Smooth muscle cell (in vitro differentiated cells): ENCODE results near the gene MOV10. TPM values are rescaled to one million over a fixed set of nuclear protein-coding genes. Genes with fewer than 3 reads are reported as not detected.

Experiments used
- DNase-seq: peaks from one replicate; lab custom pipeline; 2025; ENCODE audit not compliant: unreplicated experiment; lab: John Stamatoyannopoulos, UW
- H2AFZ ChIP-seq: fragments of 200-600 bp; sonication (generic); 2 replicates; pipeline ENCODE4 v1.6.0; 2016; ENCODE audit warnings: antibody characterized with exemption, low read depth, mild to moderate bottlenecking
- H3F3A ChIP-seq: fragments of 200-600 bp; sonication (generic); 2 replicates; pipeline ENCODE4 v1.6.0; 2017; ENCODE audit warnings: antibody characterized with exemption, low read depth
- H3K27ac ChIP-seq: fragments of 200-600 bp; sonication (generic); 2 replicates; pipeline ENCODE4 v1.5.1; 2016; ENCODE audit warnings: low read depth, mild to moderate bottlenecking
- H3K27me3 ChIP-seq: fragments of 200-600 bp; sonication (generic); 2 replicates; pipeline ENCODE4 v1.6.1; 2016; ENCODE audit warnings: low read depth, mild to moderate bottlenecking
- H3K36me3 ChIP-seq: fragments of 200-600 bp; sonication (generic); 2 replicates; pipeline ENCODE4 v1.5.1; 2016; ENCODE audit warnings: low read depth
- H3K4me1 ChIP-seq: fragments of 200-600 bp; sonication (generic); 2 replicates; pipeline ENCODE4 v1.5.1; 2016; ENCODE audit warnings: low read depth
- H3K4me2 ChIP-seq: fragments of 200-600 bp; sonication (generic); 2 replicates; pipeline ENCODE4 v1.6.0; 2016; ENCODE audit warnings: mild to moderate bottlenecking
- H3K4me3 ChIP-seq: fragments of 200-600 bp; sonication (generic); 2 replicates; pipeline ENCODE4 v1.5.1; 2016; ENCODE audit warnings: mild to moderate bottlenecking
- H3K79me2 ChIP-seq: fragments of 200-600 bp; sonication (generic); 2 replicates; pipeline ENCODE4 v1.6.0; 2016; ENCODE audit warnings: low read depth, mild to moderate bottlenecking
- H3K9ac ChIP-seq: fragments of 200-600 bp; sonication (generic); 2 replicates; pipeline ENCODE4 v1.6.0; 2016; ENCODE audit warnings: low read depth
- H3K9me3 ChIP-seq: fragments of 200-600 bp; sonication (generic); replicated peaks from 2 replicates; pipeline ENCODE4 v1.5.1; 2016; ENCODE audit warnings: low read depth
- H4K20me1 ChIP-seq: fragments of 200-600 bp; sonication (generic); 2 replicates; pipeline ENCODE4 v1.6.0; 2016; ENCODE audit warnings: low read depth
- WGBS: methylation state at CpG from one replicate; pipeline ENCODE4 v1.1.7; 2016; ENCODE audit warnings: low lambda C conversion rate; 5-methylcytosine and 5-hydroxymethylcytosine counted together
- polyA plus RNA-seq: library from polyadenylated mRNA; unstranded; fragments of >200 nt; fragmentation: Nextera tagmentation; extraction: Ambion mirVana; gene quantifications from 2 replicates; pipeline ENCODE4 v1.2.1, GENCODE V29; 2016
- total RNA-seq: library from RNA; depleted of rRNA; stranded (reverse); fragments of >200 nt; gene quantifications from 2 replicates; pipeline ENCODE4 v1.2.3, GENCODE V29; 2014
- TF ChIP-seq, protein P1 (sequence below): fragments of 200-600 bp; sonication (generic); IDR thresholded peaks from 2 replicates; pipeline ENCODE4 v1.5.1; 2017; ENCODE audit warnings: borderline replicate concordance, mild to moderate bottlenecking, antibody characterized with exemption; ENCODE audit not compliant: insufficient read depth, poor library complexity, severe bottlenecking

MOV10 gene
- total and polyA plus RNA-seq, 2 experiments from 2014 or later, result 36.9 to 56.8 TPM

DNA sequence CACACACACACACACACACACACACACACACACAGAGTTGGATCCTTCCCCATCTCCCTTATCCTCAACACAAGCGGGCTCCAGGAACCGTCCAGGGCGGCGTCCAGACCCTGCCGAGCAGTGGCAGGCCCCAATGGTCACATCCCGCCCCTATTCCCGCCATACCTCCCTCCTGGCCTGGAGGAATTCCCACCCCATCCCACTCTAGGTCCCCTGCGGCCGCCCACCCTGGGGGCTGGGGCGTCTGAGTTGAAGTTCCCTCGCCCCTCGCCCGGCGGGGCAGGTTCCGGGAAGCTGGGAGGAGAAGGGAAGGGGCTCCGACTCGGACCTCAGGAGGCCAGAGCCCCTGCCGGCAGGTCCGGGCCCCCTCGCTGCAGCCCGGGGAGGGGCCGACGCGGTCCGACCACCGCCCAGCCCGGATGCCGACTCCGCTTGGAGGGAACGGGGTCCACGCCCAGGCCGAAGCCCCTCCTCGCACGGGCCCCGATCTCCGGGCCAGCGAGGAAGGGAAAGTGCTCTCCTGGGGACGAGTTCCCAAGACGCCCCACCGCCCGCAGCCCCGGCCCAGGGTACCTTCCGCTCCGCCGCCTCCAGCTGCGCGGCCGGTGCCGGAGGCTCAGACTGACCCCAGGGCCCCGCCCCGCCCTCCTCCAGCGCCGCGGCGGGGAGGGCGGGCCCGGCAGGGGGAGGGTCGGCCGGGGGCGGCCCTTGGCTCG is 32.2 kb downstream of the MOV10 start, which contains the start of gene RHOC:
Gene RHOC, minus strand, starts transcription at position 623 of the 716 bp plus-strand sequence. CDS start 3,328 bp downstream, outside the sequence.
- no peaks in the 10 kb centered on the region for H3K9me3 ChIP-seq
- H3K4me1 ChIP-seq, result peaks cover 25% of the 10 kb centered on the region
- TF ChIP-seq, protein P1, sequence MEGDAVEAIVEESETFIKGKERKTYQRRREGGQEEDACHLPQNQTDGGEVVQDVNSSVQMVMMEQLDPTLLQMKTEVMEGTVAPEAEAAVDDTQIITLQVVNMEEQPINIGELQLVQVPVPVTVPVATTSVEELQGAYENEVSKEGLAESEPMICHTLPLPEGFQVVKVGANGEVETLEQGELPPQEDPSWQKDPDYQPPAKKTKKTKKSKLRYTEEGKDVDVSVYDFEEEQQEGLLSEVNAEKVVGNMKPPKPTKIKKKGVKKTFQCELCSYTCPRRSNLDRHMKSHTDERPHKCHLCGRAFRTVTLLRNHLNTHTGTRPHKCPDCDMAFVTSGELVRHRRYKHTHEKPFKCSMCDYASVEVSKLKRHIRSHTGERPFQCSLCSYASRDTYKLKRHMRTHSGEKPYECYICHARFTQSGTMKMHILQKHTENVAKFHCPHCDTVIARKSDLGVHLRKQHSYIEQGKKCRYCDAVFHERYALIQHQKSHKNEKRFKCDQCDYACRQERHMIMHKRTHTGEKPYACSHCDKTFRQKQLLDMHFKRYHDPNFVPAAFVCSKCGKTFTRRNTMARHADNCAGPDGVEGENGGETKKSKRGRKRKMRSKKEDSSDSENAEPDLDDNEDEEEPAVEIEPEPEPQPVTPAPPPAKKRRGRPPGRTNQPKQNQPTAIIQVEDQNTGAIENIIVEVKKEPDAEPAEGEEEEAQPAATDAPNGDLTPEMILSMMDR, result no peak
- H4K20me1 ChIP-seq, result peaks cover 21% of the 10 kb centered on the region
- H3K27ac ChIP-seq, result peak within 1 kb of the TSS; percentile 85
- H3K36me3 ChIP-seq, result no peaks in the 10 kb centered on the region
- peak within 1 kb of the TSS; percentile 98 for H3K4me3 ChIP-seq
- peak within 1 kb of the TSS; percentile 83 for H3K9ac ChIP-seq
- H3K79me2 ChIP-seq, result peaks cover 29% of the 10 kb centered on the region
- under 1% methylated on average over 21 of the region's 61 CpGs for WGBS
- H3K27me3 ChIP-seq, result no peaks in the 10 kb centered on the region
- no peak for DNase-seq
- peak within 1 kb of the TSS; percentile 98 for H3K4me2 ChIP-seq
- H3F3A ChIP-seq, result peaks cover 35% of the 10 kb centered on the region
- H2AFZ ChIP-seq, result peak within 1 kb of the TSS; percentile 47

DNA sequence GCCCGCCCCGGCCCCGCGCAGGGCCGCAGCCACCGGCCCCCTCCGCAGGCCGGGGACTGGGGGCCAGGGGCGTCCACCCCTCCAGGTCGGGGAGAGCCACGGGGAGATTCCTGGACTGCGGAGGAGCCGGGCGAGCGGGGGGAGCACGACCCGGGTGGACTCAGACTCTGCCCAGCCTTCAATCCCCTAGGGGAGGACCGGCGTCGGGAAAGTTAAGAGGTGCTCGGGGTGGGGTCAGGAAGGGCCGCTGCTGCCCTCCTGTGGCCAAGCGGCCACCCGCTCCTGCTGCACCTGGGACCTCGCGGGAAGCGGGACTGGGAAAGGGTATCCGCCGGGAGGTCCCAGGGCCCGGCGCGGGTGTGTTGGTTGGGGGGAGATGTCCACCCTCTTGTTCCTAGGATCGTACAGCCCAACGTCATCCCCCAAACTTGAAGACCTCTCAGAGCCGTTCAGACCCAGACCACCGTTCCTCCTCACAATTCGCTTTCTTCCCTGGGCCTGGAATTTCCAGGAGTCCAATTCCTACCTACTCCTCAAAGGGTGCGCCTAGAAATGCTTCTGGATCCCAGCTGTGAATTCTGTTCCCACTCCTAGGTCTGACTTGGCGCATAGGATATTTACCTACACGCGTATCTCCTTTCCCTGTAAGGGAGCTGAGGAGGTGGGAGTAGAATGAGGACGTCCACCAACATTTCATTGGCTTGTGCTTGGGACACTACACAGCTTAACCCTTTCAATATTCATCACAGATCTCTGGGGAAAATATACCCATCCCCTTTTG is 33.0 kb downstream of the MOV10 start:
- H3K27me3 ChIP-seq, result no peaks in the 10 kb centered on the region
- peaks cover 25% of the 10 kb centered on the region for H3K4me1 ChIP-seq
- TF ChIP-seq, protein P1, result peak; percentile 83
- H3K9ac ChIP-seq, result peak overlapping the region; percentile 34
- 13% methylated on average over 19 of the region's 42 CpGs for WGBS
- peaks cover 29% of the 10 kb centered on the region for H3K79me2 ChIP-seq
- peak overlapping the region; percentile 47 for H2AFZ ChIP-seq
- peaks cover 21% of the 10 kb centered on the region for H4K20me1 ChIP-seq
- no peaks in the 10 kb centered on the region for H3K36me3 ChIP-seq
- H3K4me2 ChIP-seq, result peak overlapping the region; percentile 98
- DNase-seq, result peak; percentile 54
- H3K27ac ChIP-seq, result no peak overlapping the region
- no peaks in the 10 kb centered on the region for H3K9me3 ChIP-seq
- peak overlapping the region; percentile 98 for H3K4me3 ChIP-seq
- H3F3A ChIP-seq, result peaks cover 28% of the 10 kb centered on the region

DNA sequence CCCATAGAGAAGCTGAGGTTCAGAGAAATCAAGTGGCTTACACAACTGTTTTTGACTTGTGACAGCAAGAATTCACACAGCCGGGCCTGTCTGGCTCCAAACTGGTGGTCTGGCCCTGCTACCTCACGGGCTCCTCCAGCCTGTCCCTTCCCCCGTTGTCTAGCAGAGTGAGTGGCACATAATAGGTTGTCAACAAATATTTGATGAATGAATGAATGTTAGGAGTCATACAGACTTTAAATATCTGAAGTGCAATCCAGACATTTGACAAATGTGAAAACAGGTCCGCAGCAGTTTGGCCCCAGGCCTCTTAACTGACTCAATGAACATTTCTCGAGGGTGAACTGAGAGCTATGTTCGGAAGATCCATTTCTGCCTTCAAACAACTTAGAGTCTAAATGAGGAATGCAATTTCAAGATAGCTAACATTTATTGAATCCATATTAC is 33.6 kb downstream of the MOV10 start:
- H3K9ac ChIP-seq, result no peak overlapping the region
- H3K4me2 ChIP-seq, result peak overlapping the region; percentile 98

More for the DNA sequence above, 33.6 kb downstream of the MOV10 start:
- peaks cover 22% of the 10 kb centered on the region for H3F3A ChIP-seq
- peaks cover 25% of the 10 kb centered on the region for H3K4me1 ChIP-seq
- TF ChIP-seq, protein P1, result no peak
- no peak for DNase-seq
- peaks cover 21% of the 10 kb centered on the region for H4K20me1 ChIP-seq
- 82% methylated on average over 6 of the region's 6 CpGs for WGBS
- no peak overlapping the region for H3K27ac ChIP-seq
- H3K9me3 ChIP-seq, result no peaks in the 10 kb centered on the region
- peaks cover 26% of the 10 kb centered on the region for H3K79me2 ChIP-seq
- H2AFZ ChIP-seq, result peak overlapping the region; percentile 47
- peak overlapping the region; percentile 98 for H3K4me3 ChIP-seq
- H3K36me3 ChIP-seq, result no peaks in the 10 kb centered on the region
- H3K27me3 ChIP-seq, result no peaks in the 10 kb centered on the region
